ENCODE measurements around the gene TOMM22.

Gene TOMM22

GRCh38 chr22:38715852-38716251, 34.1 kb downstream of the TOMM22 start:
- DNase-seq (ENCODE audit: low spot score), result no peak

DNA sequence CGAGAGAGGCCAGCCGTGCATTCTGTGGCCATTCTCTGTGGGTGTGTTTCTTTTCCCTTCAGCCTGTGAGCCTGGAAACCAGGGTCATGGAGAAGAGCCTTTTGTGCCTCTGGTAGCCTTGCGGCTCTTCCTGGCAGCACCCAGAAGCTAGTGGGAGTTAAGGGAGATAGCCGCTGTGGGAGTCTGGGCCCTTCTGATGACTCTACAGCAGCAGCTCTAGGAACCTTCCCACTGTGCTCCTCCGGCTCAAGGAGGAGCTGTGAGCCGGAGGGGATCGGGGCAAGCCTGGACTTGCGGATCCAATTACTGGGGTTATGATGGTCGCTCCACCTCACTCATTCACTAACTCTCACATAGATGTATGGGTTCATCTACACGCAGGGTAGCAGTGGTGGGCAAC, 34.5 kb downstream of the TOMM22 start:
- DNase-seq (ENCODE audit: low spot score), result no peak

GRCh38 chr22:38716826-38717225, 35.1 kb downstream of the TOMM22 start:
- DNase-seq (ENCODE audit: low spot score), result no peak

DNA sequence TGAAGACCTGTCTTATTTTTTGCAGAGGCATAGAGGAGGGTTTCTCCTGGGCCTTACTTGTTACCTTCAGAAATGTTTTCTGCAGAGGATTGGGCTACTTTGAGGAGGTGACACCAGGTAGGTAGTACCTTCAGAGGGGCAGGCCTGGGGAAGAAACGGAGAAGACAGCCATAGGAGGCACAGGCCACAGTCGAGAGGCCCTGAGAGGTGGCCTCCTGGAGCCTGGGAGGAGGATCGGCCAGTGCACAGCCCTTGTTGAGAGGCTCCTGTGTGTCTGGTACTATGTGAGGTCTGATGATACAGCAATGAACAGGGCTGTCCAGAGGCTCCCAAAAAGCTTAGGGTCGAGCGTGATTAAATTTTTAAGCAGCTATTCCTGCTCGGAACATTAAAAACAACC, 35.5 kb downstream of the TOMM22 start:
- DNase-seq (ENCODE audit: low spot score), result no peak

DNA sequence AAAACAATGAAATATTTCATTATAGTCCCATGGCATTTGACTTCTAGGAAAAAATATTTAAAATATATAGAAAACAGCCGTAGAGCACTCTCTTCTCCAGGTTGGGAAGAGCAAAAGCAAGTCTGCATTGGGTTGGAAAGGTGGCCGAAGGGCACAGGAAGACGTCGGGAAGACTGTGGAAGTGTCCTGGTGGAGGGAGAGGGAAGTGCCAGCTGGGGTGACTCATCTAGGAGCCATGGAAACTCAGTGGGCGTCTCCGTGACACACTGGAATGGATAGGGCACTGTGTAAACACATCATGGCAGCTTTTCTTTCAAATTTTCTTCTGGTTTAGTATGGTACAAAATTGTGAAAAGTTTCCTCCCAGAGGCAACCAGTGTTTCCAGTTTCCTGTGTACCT, 36.7 kb downstream of the TOMM22 start:
- no peak for DNase-seq (ENCODE audit: low spot score)

- no peak for DNase-seq (ENCODE audit: low spot score)
Measured at GRCh38 chr22:38719196-38719595, 37.4 kb downstream of the TOMM22 start.

DNA sequence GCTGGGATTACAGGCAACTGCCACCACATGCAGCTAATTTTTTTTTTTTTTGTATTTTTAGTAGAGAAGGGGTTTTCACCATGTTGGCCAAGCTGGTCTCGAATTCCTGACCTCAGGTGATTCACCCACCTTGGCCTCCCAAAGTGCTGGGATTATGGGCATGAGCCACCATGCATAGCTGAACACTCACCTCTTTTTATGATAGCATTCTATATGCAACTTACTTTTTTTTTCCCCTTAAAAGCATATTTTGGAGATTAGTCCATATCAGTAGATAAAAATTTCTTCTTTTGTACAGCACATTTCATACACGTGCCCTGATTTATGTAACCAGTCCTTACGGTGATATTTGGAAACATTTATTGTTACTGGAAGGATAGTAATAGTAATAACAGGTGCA, 38.6 kb downstream of the TOMM22 start:
- no peak for DNase-seq (ENCODE audit: low spot score)

GRCh38 chr22:38721551-38721950, 39.8 kb downstream of the TOMM22 start:
- no peak for DNase-seq (ENCODE audit: low spot score)

GRCh38 chr22:38724176-38724575, 42.4 kb downstream of the TOMM22 start:
- DNase-seq (ENCODE audit: low spot score), result no peak

DNA sequence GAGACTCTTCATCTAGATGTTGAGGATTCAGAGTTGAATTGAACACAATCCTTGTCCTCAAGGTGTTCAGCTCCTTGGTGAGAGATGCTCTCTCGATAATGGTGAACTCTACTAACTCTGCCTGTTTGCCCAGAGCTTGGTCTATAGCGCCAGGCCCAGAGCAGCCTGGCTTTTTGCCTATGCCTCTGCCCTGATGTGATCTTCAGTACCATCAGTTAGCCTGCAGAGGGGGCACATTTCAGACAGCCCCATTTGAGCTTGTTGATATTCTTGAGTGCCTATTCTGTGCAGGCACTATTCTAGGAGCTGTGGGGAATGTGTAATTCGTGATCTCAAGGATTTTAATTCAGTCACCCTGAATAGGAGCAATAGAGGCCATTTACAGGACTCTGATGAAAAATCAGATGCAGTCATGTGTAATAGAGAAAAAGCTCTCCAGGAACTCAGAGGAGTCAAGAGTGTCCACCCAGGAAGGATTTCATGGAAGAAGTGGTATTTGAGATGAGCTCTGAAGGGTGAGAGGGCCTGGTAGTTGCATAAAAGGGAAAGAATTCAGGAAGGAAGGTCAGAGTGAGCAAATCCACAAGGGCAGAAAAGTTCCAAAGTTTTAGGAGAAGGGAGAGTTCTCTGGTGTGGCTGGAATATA, 43.3 kb downstream of the TOMM22 start:
- peak; percentile 89 for DNase-seq (ENCODE audit: low spot score)

- DNase-seq (ENCODE audit: low spot score), result no peak
Measured at GRCh38 chr22:38725900-38726655, 44.3 kb downstream of the TOMM22 start.

GRCh38 chr22:38727123-38727522, 45.4 kb downstream of the TOMM22 start:
- DNase-seq (ENCODE audit: low spot score), result no peak

GRCh38 chr22:38727530-38728451, 46.0 kb downstream of the TOMM22 start:
- no peak for DNase-seq (ENCODE audit: low spot score)

- no peak for DNase-seq (ENCODE audit: low spot score)
Measured at GRCh38 chr22:38728871-38729796, 47.4 kb downstream of the TOMM22 start.

DNA sequence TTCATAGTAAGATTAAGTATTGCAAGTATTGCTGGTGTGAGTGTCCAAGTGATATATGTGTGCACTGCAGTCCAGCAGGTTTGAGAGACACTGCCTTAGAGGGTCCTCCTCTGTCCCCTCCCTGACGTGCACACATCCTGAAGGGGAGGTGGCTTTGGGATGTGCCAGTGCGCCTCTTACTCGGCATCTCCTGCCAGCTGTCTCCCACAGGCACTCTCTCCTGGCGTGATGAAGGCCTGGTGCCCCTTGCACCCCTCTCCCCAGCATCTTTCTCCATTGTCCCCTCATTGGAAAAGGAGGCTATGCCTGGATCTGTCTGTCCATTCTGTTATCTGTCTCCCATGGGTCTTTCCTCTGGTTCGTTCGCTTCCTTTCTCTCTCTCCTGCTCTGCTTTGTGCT, 48.2 kb downstream of the TOMM22 start:
- DNase-seq (ENCODE audit: low spot score), result no peak

GRCh38 chr22:38730411-38730871, 48.7 kb downstream of the TOMM22 start:
- no peak for DNase-seq (ENCODE audit: low spot score)

DNA sequence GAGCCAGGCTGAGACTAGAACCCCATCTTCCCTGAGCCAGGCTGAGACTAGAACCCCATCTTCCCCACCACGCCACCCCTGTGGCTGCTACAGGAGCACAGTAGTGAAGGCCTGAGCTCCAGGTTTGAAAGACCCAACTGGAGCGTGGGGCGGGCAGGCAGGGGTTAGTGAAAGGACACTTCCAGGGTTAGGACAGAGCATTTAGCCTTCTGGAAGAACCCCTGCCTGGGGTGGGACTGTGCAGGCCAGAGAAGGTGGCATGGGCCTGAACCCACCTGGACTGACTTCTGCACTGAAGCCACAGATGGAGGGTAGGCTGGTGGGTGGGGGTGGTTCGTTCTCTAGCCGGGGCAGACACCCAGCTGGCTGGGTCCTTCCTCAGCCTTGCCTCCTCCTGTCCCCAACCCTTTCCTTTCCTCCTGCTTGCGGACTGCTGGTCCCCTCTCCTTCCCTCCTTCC, 50.0 kb downstream of the TOMM22 start:
- DNase-seq (ENCODE audit: low spot score), result no peak

DNA sequence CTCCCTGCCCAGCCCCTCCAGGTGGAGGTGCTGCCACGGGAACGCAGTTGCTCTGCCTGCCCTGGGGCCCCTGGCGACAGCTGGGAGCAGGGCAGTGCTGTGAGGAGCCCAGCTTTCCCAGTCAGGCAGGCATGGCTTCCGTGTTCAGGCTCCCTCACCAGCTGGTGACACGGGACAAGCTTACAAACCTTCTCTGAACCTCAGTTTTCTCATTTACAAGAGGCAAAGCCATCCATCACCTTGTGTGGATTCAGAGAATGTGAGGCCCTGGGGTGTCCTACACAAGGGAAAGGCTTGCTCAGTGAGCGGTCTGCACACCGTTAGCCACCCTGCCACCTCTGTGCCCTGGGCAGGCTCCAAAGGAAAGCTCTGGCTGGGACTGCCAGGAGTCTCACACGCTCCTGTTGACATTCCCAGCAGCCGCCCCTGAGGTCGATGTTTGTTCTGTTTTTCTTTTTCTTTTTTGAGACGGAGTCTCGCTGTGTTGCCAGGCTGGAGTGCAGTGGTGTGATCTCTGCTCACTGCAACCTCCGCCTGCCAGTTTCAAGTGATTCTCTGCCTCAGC, 50.6 kb downstream of the TOMM22 start:
- DNase-seq (ENCODE audit: low spot score), result no peak

GRCh38 chr22:38733329-38733723, 51.6 kb downstream of the TOMM22 start:
- DNase-seq (ENCODE audit: low spot score), result peak; percentile 73

DNA sequence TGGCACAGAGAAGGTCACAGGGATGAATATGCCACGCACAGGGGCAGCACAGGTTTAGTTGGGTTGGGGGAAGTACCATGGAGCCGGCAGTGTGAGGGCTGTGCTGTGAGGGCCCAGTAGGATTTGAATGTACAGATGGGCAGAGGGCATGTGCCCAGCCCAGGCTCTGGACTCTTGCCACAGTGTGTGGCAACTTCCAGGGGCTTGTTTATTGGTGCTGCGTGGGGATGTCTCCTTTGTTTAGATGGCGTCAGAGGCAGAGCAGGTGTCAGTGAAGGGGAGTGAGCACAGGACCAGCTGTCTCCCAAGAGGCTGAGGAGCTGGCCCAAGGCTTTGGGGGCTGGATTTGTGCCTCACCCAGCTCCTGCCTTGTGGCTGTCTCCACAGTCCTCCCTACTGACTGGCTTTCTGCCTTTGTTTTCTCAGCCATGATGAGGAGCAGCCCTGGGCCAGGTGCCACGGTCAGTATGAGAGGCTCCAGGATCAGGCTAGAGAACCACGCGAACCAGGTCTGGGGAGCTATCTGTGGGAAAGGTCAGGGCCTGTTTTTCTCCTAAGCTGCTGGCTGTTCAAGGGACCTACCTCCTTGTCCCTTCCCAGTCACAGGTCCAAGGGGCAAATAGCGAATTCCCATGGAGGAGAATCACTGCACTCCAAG, 52.1 kb downstream of the TOMM22 start:
- DNase-seq (ENCODE audit: low spot score), result peak; percentile 98
